HepG2 (cell line): Measurements from ENCODE around the gene RPS27L. TPM values are rescaled to one million over a fixed set of nuclear protein-coding genes. Genes with fewer than 3 reads are reported as not detected.
A peak's percentile ranks its signal among the peaks of the same experiment; 100 is the strongest.

ENCODE experiments used
- ASH2L ChIP-seq: fragments of 300-600, 200-600 bp; sonication (generic); IDR thresholded peaks from 2 replicates; pipeline ENCODE4 v1.7.0; 2017; ENCODE audit warnings: low read depth, mild to moderate bottlenecking, moderate library complexity, mixed read lengths, low read length; ENCODE audit not compliant: insufficient read length
- ELF3 ChIP-seq: IDR thresholded peaks from 2 replicates; pipeline ENCODE4 v1.6.1; 2016; ENCODE audit warnings: missing genetic modification reagents, missing compliant biosample characterization
- GATAD2A ChIP-seq: IDR thresholded peaks from 2 replicates; pipeline ENCODE4 v1.6.1; 2016
- IRF2 ChIP-seq: IDR thresholded peaks from 2 replicates; pipeline ENCODE4 v1.6.1; 2018; ENCODE audit warnings: missing genetic modification reagents, missing compliant biosample characterization
- KAT8 ChIP-seq: IDR thresholded peaks from 2 replicates; pipeline ENCODE4 v1.6.1; 2016; ENCODE audit warnings: missing genetic modification reagents, missing compliant biosample characterization
- KDM4B ChIP-seq: sonication (generic); formaldehyde crosslinking; IDR thresholded peaks from 2 replicates; pipeline ENCODE4 v1.4.0; 2020; ENCODE audit warnings: missing genetic modification reagents
- PCBP2 ChIP-seq: fragments of 200-400 bp; formaldehyde crosslinking; optimal IDR thresholded peaks from 2 replicates; pipeline ENCODE3; 2018; ENCODE audit warnings: low read length, low read depth; ENCODE audit not compliant: poor library complexity, severe bottlenecking
- PTBP1 ChIP-seq: fragments of 200-400 bp; formaldehyde crosslinking; IDR thresholded peaks from 2 replicates; pipeline ENCODE4 v1.6.1; 2018; ENCODE audit warnings: low read length, low read depth; ENCODE audit not compliant: poor library complexity, severe bottlenecking
- RARA ChIP-seq: IDR thresholded peaks from 2 replicates; pipeline ENCODE4 v1.6.1; 2016; ENCODE audit warnings: missing genetic modification reagents, missing compliant biosample characterization
- RNF2 ChIP-seq: fragments of 450-650 bp; conservative IDR thresholded peaks from 2 replicates; pipeline ENCODE4 v1.6.1; 2016; ENCODE audit warnings: low read depth
- RXRA ChIP-seq: sonication (generic); formaldehyde crosslinking; IDR thresholded peaks from 2 replicates; pipeline ENCODE4 v1.5.1; 2020; ENCODE audit warnings: missing genetic modification reagents
- TCF7 ChIP-seq: sonication (generic); IDR thresholded peaks from 2 replicates; pipeline ENCODE4 v1.6.1; 2016; ENCODE audit warnings: antibody characterized with exemption, low read depth
- ZNF563 ChIP-seq: sonication (generic); formaldehyde crosslinking; IDR thresholded peaks from 2 replicates; pipeline ENCODE4 v1.8.0; 2022; ENCODE audit warnings: mild to moderate bottlenecking, moderate library complexity, missing genetic modification reagents
- ZNF598 ChIP-seq: sonication (generic); formaldehyde crosslinking; IDR thresholded peaks from 2 replicates; pipeline ENCODE4 v1.5.1; 2020; ENCODE audit warnings: mild to moderate bottlenecking, missing genetic modification reagents, borderline replicate concordance
- ZNF740 ChIP-seq: sonication (generic); formaldehyde crosslinking; IDR thresholded peaks from 2 replicates; pipeline ENCODE4 v1.4.0; 2020; ENCODE audit warnings: missing genetic modification reagents
- ZNF800 ChIP-seq: sonication (generic); formaldehyde crosslinking; IDR thresholded peaks from 2 replicates; pipeline ENCODE4 v1.4.0; 2020; ENCODE audit warnings: missing genetic modification reagents
- ZNF891 ChIP-seq: sonication (generic); formaldehyde crosslinking; IDR thresholded peaks from 2 replicates; pipeline ENCODE4 v1.5.0; 2020; ENCODE audit warnings: mild to moderate bottlenecking, missing genetic modification reagents
- polyA plus RNA-seq, 8 experiments: library from polyadenylated mRNA; depleted of rRNA in 3 of 8; stranded (reverse) in 7 of 8; unstranded in 1 of 8; fragments of >200 nt; fragmentation: Illumina TruSeq in 4 of 8; extraction: Trizol in 4 of 8; gene quantifications; 2 replicates each; pipeline versions ENCODE4 v1.2.1 to v1.2.3, GENCODE V29; 2011 to 2016; ENCODE audit warnings: low read depth in 4 of 8, missing spikeins in 1 of 8, mixed read lengths in 1 of 8; ENCODE audit not compliant: insufficient read depth in 1 of 8
- total RNA-seq, 5 experiments: library from RNA; depleted of rRNA; stranded (reverse); fragments of >200 nt; fragmentation: Illumina TruSeq; extraction: Trizol; gene quantifications; 2 replicates each; pipeline ENCODE4 v1.2.3, GENCODE V29; 2016; ENCODE audit warnings: low read depth in 1 of 5
- TF ChIP-seq, protein P1 (sequence below): sonication (generic); formaldehyde crosslinking; IDR thresholded peaks from 2 replicates; pipeline ENCODE4 v1.4.0; 2020; ENCODE audit warnings: missing genetic modification reagents
- TF ChIP-seq, protein P2 (sequence below), 2 experiments: sonication (generic) in 1 of 2; formaldehyde crosslinking in 1 of 2; IDR thresholded peaks; 2 replicates each; pipeline versions ENCODE4 v1.6.1 to v1.9.0; 2014 to 2022; ENCODE audit warnings: antibody characterized with exemption in 1 of 2, borderline replicate concordance in 1 of 2, inconsistent platforms in 1 of 2, low read depth in 1 of 2, missing genetic modification reagents in 1 of 2

The RPS27L gene
- total and polyA plus RNA-seq, 2 of the 13 experiments (the other 11 are each of a cell fraction or from before 2014, with no cell fraction given) = 231 to 433 TPM

DNA sequence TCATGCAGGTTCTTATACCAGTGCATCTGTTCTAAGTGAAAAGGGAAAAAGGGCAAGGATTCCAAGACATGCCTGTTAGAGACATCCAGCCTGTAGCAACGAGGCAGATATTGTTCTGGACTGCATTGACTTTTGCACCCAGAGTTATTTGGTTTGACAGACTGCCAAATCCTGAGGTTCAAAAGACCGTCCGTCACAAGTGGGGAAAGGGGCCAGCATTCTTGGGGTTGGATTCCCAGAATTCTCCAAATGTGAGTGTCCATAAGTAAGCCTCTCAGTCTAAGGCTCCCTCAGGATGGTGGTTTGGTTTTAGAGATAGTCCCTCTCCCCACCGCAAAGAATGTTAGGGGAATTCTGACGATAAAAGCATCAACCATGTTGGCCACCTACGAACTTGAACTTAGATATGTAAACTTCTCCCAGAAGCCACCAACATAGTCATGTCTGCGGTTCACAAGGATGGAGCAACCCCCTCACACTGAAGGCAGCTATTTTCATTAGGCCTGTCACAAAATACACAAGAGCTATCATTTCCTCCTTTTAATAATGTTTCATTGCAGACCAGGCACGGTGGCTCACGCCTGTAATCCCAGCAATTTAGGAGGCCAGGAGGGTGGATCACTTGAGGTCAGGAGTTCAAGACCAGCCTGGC, 49.3 kb downstream of the RPS27L start (continued):
- peak; percentile 74 for TF ChIP-seq ASH2L
- TF ChIP-seq IRF2 (CRISPR knock-in tag) = peak; percentile 71; the same call in 1 of the 2 replicates
- TF ChIP-seq RXRA (CRISPR knock-in tag) = peak; percentile 76; the same call in 1 of the 2 replicates
- TF ChIP-seq RARA = peak; percentile 90
- peak; percentile 88 for TF ChIP-seq GATAD2A
- TF ChIP-seq, protein P1, sequence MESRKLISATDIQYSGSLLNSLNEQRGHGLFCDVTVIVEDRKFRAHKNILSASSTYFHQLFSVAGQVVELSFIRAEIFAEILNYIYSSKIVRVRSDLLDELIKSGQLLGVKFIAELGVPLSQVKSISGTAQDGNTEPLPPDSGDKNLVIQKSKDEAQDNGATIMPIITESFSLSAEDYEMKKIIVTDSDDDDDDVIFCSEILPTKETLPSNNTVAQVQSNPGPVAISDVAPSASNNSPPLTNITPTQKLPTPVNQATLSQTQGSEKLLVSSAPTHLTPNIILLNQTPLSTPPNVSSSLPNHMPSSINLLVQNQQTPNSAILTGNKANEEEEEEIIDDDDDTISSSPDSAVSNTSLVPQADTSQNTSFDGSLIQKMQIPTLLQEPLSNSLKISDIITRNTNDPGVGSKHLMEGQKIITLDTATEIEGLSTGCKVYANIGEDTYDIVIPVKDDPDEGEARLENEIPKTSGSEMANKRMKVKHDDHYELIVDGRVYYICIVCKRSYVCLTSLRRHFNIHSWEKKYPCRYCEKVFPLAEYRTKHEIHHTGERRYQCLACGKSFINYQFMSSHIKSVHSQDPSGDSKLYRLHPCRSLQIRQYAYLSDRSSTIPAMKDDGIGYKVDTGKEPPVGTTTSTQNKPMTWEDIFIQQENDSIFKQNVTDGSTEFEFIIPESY (CRISPR knock-in tag) = peak; percentile 47; the same call in 1 of the 2 replicates
- TF ChIP-seq ZNF598 (CRISPR knock-in tag) = no peak
- peak; percentile 60; the same call in 1 of the 2 replicates for TF ChIP-seq ZNF800 (CRISPR knock-in tag)
- TF ChIP-seq TCF7 = peak; percentile 91
- TF ChIP-seq ZNF891 (CRISPR knock-in tag) = no peak
- TF ChIP-seq KDM4B (CRISPR knock-in tag) = 0 out of 2 replicates have a peak, but pooled peaks have one; percentile 20
- 0 out of 2 replicates have a peak, but pooled peaks have one; percentile 29 for TF ChIP-seq KAT8 (CRISPR knock-in tag)
- no peak for TF ChIP-seq PCBP2
- TF ChIP-seq RNF2 = no peak
- TF ChIP-seq, protein P2, sequence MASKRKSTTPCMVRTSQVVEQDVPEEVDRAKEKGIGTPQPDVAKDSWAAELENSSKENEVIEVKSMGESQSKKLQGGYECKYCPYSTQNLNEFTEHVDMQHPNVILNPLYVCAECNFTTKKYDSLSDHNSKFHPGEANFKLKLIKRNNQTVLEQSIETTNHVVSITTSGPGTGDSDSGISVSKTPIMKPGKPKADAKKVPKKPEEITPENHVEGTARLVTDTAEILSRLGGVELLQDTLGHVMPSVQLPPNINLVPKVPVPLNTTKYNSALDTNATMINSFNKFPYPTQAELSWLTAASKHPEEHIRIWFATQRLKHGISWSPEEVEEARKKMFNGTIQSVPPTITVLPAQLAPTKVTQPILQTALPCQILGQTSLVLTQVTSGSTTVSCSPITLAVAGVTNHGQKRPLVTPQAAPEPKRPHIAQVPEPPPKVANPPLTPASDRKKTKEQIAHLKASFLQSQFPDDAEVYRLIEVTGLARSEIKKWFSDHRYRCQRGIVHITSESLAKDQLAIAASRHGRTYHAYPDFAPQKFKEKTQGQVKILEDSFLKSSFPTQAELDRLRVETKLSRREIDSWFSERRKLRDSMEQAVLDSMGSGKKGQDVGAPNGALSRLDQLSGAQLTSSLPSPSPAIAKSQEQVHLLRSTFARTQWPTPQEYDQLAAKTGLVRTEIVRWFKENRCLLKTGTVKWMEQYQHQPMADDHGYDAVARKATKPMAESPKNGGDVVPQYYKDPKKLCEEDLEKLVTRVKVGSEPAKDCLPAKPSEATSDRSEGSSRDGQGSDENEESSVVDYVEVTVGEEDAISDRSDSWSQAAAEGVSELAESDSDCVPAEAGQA (IDR thresholded peaks at IDR 0.05; ENCODE audit: low read depth) = no peak
- TF ChIP-seq, protein P2 (CRISPR knock-in tag; IDR thresholded peaks at IDR 0.05; ENCODE audit: borderline replicate concordance) = no peak
- 0 out of 2 replicates have a peak, but pooled peaks have one; percentile 21 for TF ChIP-seq ZNF563 (CRISPR knock-in tag)
- TF ChIP-seq ZNF740 (CRISPR knock-in tag) = no peak
- 0 out of 2 replicates have a peak, but pooled peaks have one; percentile 62 for TF ChIP-seq ELF3 (CRISPR knock-in tag)
- TF ChIP-seq PTBP1 = no peak
